Liver (tissue), 9 donors: Measurements from ENCODE around the gene PLXND1. TPM values are rescaled to one million over a fixed set of nuclear protein-coding genes. Genes with fewer than 3 reads are reported as not detected.
A peak's percentile ranks its signal among the peaks of the same experiment; 100 is the strongest.

Source experiments
- DNase-seq: peaks from one replicate; pipeline ENCODE4 v3.0.0-alpha.2; 2017; ENCODE audit warnings: low spot score
- H3K27ac ChIP-seq, 2 donors: one replicate each; pipeline ENCODE4 v1.7.0; 2013; ENCODE audit warnings: inconsistent platforms in 2 of 2, low read length in 2 of 2, control low read depth in 1 of 2, low read depth in 1 of 2, mild to moderate bottlenecking in 1 of 2
- H3K27me3 ChIP-seq, 4 donors: one replicate each; pipeline versions ENCODE4 v1.6.1 to v1.7.0; 2013; ENCODE audit warnings: low read length in 3 of 4, inconsistent platforms in 1 of 4, mild to moderate bottlenecking in 1 of 4, moderate library complexity in 1 of 4; ENCODE audit not compliant: control insufficient read depth in 4 of 4, insufficient read depth in 4 of 4
- H3K36me3 ChIP-seq, 4 donors: one replicate each; pipeline versions ENCODE4 v1.6.1 to v1.7.0; 2013; ENCODE audit warnings: low read length in 3 of 4, mild to moderate bottlenecking in 3 of 4, low read depth in 1 of 4, moderate library complexity in 1 of 4; ENCODE audit not compliant: control insufficient read depth in 4 of 4, insufficient read depth in 3 of 4
- H3K4me1 ChIP-seq, 4 donors: one replicate each; pipeline versions ENCODE4 v1.6.1 to v1.7.0; 2013; ENCODE audit warnings: low read length in 3 of 4, mild to moderate bottlenecking in 3 of 4, moderate library complexity in 1 of 4; ENCODE audit not compliant: control insufficient read depth in 4 of 4, insufficient read depth in 4 of 4
- H3K4me3 ChIP-seq, 3 donors: one replicate each; pipeline versions ENCODE4 v1.6.1 to v1.7.0; 2013; ENCODE audit warnings: low read length in 3 of 3, control low read depth in 1 of 3, low read depth in 1 of 3, mild to moderate bottlenecking in 1 of 3
- H3K9ac ChIP-seq, 2 donors: one replicate each; pipeline ENCODE4 v1.7.0; 2013; ENCODE audit warnings: low read length in 2 of 2, mild to moderate bottlenecking in 2 of 2, moderate library complexity in 2 of 2, control low read depth in 1 of 2, low read depth in 1 of 2
- H3K9me3 ChIP-seq, 4 donors: one replicate each; pipeline versions ENCODE4 v1.6.1 to v1.7.0; 2013; ENCODE audit warnings: low read length in 3 of 4; ENCODE audit not compliant: control insufficient read depth in 4 of 4
- EGR1 ChIP-seq, 2 donors: IDR thresholded peaks; 2 replicates each; pipeline ENCODE4 v1.6.1; 2016 to 2018; ENCODE audit warnings: antibody characterized with exemption in 2 of 2, low read depth in 2 of 2
- FOXA1 ChIP-seq: IDR thresholded peaks from 2 replicates; pipeline ENCODE4 v1.6.1; 2016; ENCODE audit warnings: antibody characterized with exemption
- FOXA2 ChIP-seq: IDR thresholded peaks from 2 replicates; pipeline ENCODE4 v1.6.1; 2016; ENCODE audit warnings: antibody characterized with exemption
- HNF4A ChIP-seq, 2 donors: conservative IDR thresholded peaks; 2 replicates each; pipeline ENCODE4 v1.6.1; 2016; ENCODE audit warnings: antibody characterized with exemption in 2 of 2, mild to moderate bottlenecking in 2 of 2
- HNF4G ChIP-seq: IDR thresholded peaks from 2 replicates; pipeline ENCODE4 v1.6.1; 2016; ENCODE audit warnings: antibody characterized with exemption
- JUND ChIP-seq, 2 donors: IDR thresholded peaks; 2 replicates each; pipeline ENCODE4 v1.6.1; 2016; ENCODE audit warnings: antibody characterized with exemption in 2 of 2
- NR2F2 ChIP-seq: IDR thresholded peaks from 2 replicates; pipeline ENCODE4 v1.6.1; 2016; ENCODE audit warnings: antibody characterized with exemption
- RAD21 ChIP-seq, 2 donors: IDR thresholded peaks; 2 replicates each; pipeline ENCODE4 v1.6.1; 2016; ENCODE audit warnings: antibody characterized with exemption in 2 of 2, mild to moderate bottlenecking in 2 of 2
- RXRA ChIP-seq, 2 donors: IDR thresholded peaks; 2 replicates each; pipeline ENCODE4 v1.6.1; 2017 to 2018; ENCODE audit warnings: antibody characterized with exemption in 2 of 2, mild to moderate bottlenecking in 1 of 2
- SP1 ChIP-seq: IDR thresholded peaks from 2 replicates; pipeline ENCODE4 v1.6.1; 2018; ENCODE audit warnings: antibody characterized with exemption, mild to moderate bottlenecking
- TAF1 ChIP-seq: conservative IDR thresholded peaks from 2 replicates; pipeline ENCODE4 v1.6.1; 2016; ENCODE audit warnings: antibody characterized with exemption, mild to moderate bottlenecking
- YY1 ChIP-seq: IDR thresholded peaks from 2 replicates; pipeline ENCODE4 v1.6.1; 2016; ENCODE audit warnings: antibody characterized with exemption, mild to moderate bottlenecking
- whole genome bisulfite sequencing: extraction: QIAGEN DNeasy Blood & Tissue Kit; methylation state at CpG from one replicate; pipeline ENCODE4 v1.1.7; 2013; 5-methylcytosine and 5-hydroxymethylcytosine counted together
- polyA plus RNA-seq, 2 donors: library from polyadenylated mRNA; stranded (reverse) in 1 of 2; unstranded in 1 of 2; fragments of 200-250 nt in 1 of 2; fragments of >200 nt in 1 of 2; fragmentation: Nextera tagmentation in 1 of 2; extraction: Ambion mirVana in 1 of 2; gene quantifications; one replicate each; pipeline versions ENCODE4 v1.2.1 to v1.2.3, GENCODE V29; 2013 to 2015
- total RNA-seq, 2 donors: library from RNA; depleted of rRNA; stranded (reverse); fragments of >200 nt; gene quantifications; one replicate each; pipeline ENCODE4 v1.2.3, GENCODE V29; 2014
- TF ChIP-seq, protein P1 (sequence below): IDR thresholded peaks from 2 replicates; pipeline ENCODE4 v1.6.1; 2016; ENCODE audit warnings: antibody characterized with exemption, mild to moderate bottlenecking
- TF ChIP-seq, protein P2 (sequence below): IDR thresholded peaks from 2 replicates; pipeline ENCODE4 v1.6.1; 2016; ENCODE audit warnings: antibody characterized with exemption
- TF ChIP-seq, protein P3 (sequence below): IDR thresholded peaks from 2 replicates; pipeline ENCODE4 v1.6.1; 2016; ENCODE audit warnings: antibody characterized with exemption
- TF ChIP-seq, protein P4 (sequence below): fragments of 150-350 bp; IDR thresholded peaks from 2 replicates; pipeline ENCODE4 v1.5.1; 2017; ENCODE audit warnings: improper control_type of control experiment, low read depth, low read length; ENCODE audit not compliant: missing input control
- TF ChIP-seq, protein P5 (sequence below): IDR thresholded peaks from 2 replicates; pipeline ENCODE4 v1.6.1; 2016; ENCODE audit warnings: antibody characterized with exemption
- donor health status: healthy.
- donor health status: healthy.
- donor health status: healthy.
- donor health status: healthy.
- donor health status: healthy.

Gene PLXND1
- total and polyA plus RNA-seq, 4 donors = 10.4 to 50.2 (median 32.8) TPM

DNA sequence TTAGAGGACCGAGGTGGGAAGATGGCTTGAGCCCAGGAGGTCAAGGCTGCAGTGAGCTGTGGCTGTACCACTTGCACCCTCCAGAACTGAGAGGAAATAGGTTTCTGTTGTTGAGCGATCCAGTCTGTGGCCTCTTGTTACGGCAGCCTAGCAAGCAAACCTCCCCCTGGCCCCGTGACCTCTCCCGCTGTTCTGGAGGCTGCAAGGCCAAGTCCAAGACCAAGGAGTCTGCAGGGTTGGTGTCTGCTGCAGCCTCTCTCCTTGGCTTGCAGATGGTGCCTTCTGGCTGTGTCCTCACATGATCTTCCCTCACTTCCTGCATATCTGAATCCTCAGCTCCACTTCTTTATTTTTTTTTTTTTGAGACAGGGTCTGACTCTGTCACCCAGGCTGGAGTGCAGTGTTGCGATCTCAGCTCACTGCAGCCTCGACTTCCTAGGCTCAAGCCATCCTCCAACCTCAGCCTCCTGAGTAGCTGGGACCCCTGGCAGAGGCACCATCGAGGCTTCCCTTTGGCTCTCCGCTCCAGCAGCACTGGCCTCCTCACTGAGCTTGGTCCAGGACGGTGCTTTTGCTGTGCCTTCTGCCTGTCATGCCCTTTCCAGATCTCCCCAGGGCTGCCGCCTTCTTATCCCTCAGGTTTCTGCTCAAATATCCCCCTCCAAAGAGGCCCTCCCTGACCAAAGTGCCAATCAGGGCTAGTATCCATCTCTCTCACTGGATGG lies 18.0 kb upstream of the PLXND1 start:
- H3K4me1 ChIP-seq = peaks cover 2 to 39% (median 25%) of the 10 kb centered on the region in 4 donors
- H3K27me3 ChIP-seq = no peaks in the 10 kb centered on the region
- no peak overlapping the region for H3K9ac ChIP-seq
- no peak for DNase-seq
- H3K4me3 ChIP-seq = no peak overlapping the region
- TF ChIP-seq, protein P1, sequence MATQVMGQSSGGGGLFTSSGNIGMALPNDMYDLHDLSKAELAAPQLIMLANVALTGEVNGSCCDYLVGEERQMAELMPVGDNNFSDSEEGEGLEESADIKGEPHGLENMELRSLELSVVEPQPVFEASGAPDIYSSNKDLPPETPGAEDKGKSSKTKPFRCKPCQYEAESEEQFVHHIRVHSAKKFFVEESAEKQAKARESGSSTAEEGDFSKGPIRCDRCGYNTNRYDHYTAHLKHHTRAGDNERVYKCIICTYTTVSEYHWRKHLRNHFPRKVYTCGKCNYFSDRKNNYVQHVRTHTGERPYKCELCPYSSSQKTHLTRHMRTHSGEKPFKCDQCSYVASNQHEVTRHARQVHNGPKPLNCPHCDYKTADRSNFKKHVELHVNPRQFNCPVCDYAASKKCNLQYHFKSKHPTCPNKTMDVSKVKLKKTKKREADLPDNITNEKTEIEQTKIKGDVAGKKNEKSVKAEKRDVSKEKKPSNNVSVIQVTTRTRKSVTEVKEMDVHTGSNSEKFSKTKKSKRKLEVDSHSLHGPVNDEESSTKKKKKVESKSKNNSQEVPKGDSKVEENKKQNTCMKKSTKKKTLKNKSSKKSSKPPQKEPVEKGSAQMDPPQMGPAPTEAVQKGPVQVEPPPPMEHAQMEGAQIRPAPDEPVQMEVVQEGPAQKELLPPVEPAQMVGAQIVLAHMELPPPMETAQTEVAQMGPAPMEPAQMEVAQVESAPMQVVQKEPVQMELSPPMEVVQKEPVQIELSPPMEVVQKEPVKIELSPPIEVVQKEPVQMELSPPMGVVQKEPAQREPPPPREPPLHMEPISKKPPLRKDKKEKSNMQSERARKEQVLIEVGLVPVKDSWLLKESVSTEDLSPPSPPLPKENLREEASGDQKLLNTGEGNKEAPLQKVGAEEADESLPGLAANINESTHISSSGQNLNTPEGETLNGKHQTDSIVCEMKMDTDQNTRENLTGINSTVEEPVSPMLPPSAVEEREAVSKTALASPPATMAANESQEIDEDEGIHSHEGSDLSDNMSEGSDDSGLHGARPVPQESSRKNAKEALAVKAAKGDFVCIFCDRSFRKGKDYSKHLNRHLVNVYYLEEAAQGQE = no peak
- no peak for TF ChIP-seq HNF4G
- no peak for TF ChIP-seq TAF1
- TF ChIP-seq JUND (IDR thresholded peaks at IDR 0.05) = no peak
- peak; percentile 31 to 51 for TF ChIP-seq RXRA (IDR thresholded peaks at IDR 0.05)
- TF ChIP-seq NR2F2 = peak; percentile 87
- TF ChIP-seq, protein P2, sequence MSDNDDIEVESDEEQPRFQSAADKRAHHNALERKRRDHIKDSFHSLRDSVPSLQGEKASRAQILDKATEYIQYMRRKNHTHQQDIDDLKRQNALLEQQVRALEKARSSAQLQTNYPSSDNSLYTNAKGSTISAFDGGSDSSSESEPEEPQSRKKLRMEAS = no peak
- TF ChIP-seq, protein P3, sequence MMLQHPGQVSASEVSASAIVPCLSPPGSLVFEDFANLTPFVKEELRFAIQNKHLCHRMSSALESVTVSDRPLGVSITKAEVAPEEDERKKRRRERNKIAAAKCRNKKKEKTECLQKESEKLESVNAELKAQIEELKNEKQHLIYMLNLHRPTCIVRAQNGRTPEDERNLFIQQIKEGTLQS = no peak
- TF ChIP-seq, protein P4, sequence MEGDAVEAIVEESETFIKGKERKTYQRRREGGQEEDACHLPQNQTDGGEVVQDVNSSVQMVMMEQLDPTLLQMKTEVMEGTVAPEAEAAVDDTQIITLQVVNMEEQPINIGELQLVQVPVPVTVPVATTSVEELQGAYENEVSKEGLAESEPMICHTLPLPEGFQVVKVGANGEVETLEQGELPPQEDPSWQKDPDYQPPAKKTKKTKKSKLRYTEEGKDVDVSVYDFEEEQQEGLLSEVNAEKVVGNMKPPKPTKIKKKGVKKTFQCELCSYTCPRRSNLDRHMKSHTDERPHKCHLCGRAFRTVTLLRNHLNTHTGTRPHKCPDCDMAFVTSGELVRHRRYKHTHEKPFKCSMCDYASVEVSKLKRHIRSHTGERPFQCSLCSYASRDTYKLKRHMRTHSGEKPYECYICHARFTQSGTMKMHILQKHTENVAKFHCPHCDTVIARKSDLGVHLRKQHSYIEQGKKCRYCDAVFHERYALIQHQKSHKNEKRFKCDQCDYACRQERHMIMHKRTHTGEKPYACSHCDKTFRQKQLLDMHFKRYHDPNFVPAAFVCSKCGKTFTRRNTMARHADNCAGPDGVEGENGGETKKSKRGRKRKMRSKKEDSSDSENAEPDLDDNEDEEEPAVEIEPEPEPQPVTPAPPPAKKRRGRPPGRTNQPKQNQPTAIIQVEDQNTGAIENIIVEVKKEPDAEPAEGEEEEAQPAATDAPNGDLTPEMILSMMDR = no peak
- no peak for TF ChIP-seq HNF4A (conservative IDR thresholded peaks at IDR 0.05)
- no peak for TF ChIP-seq EGR1 (IDR thresholded peaks at IDR 0.05; ENCODE audit: low read depth in 2 of 2)
- peak; percentile 31 for TF ChIP-seq SP1
- H3K36me3 ChIP-seq = no peaks in the 10 kb centered on the region
- peak overlapping the region; percentile 94 to 96 for H3K27ac ChIP-seq
- 81% methylated on average over 11 of the region's 11 CpGs for WGBS
- no peaks in the 10 kb centered on the region for H3K9me3 ChIP-seq

DNA sequence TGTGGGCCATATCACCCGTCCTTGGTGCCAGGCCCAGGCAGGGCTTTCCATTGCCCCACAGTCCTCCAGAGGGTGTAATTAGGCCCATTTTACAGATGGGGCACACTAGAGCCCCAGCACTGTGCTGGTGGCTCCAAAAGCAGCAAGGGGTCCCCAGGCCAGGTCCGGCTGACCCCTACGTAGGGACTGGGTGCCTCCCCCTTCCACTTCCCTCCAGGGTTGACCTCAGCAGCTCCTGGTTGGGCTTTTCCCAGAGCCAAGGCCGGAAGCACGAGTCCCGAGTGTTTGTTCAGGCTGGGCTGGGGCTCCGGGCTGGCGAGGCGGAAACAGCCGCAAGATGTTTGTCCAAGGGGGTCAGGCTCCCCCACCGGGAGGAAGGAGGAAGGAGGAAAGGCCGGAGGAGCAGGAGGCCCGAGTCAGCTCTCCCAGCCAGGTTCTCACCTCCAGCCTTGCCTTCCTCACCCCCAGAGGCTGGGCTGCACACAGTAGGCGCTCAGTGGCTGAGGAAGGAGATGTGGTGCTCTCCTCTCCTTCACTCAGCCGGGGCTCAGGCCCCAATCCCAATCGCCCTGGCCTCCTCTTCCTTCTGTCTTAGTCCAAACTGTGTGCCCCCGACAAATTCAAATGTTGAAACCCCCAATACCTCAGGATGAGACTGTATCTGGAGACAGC lies 17.1 kb upstream of the PLXND1 start:
- Histone ChIP-seq H3K27ac (peak overlapping the region; percentile 4 to 77), H3K9me3 (no peaks in the 10 kb centered on the region), H3K9ac (no peak overlapping the region), H3K4me3 (no peak overlapping the region), H3K36me3 (no peaks in the 10 kb centered on the region), H3K27me3 (no peaks in the 10 kb centered on the region), H3K4me1 (peaks cover 4 to 47% (median 27%) of the 10 kb centered on the region in 4 donors)
- 69% methylated on average over 17 of the region's 17 CpGs for whole genome bisulfite sequencing
- no peak for DNase-seq
- TF ChIP-seq RAD21 (IDR thresholded peaks at IDR 0.05) = no peak
- TF ChIP-seq FOXA2 = no peak
- TF ChIP-seq HNF4A (conservative IDR thresholded peaks at IDR 0.05) = no peak
- TF ChIP-seq EGR1 (IDR thresholded peaks at IDR 0.05; ENCODE audit: low read depth in 2 of 2) = no peak
- TF ChIP-seq, protein P3 = no peak
- TF ChIP-seq, protein P5, sequence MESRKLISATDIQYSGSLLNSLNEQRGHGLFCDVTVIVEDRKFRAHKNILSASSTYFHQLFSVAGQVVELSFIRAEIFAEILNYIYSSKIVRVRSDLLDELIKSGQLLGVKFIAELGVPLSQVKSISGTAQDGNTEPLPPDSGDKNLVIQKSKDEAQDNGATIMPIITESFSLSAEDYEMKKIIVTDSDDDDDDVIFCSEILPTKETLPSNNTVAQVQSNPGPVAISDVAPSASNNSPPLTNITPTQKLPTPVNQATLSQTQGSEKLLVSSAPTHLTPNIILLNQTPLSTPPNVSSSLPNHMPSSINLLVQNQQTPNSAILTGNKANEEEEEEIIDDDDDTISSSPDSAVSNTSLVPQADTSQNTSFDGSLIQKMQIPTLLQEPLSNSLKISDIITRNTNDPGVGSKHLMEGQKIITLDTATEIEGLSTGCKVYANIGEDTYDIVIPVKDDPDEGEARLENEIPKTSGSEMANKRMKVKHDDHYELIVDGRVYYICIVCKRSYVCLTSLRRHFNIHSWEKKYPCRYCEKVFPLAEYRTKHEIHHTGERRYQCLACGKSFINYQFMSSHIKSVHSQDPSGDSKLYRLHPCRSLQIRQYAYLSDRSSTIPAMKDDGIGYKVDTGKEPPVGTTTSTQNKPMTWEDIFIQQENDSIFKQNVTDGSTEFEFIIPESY = no peak
- TF ChIP-seq YY1 = no peak
- TF ChIP-seq FOXA1 = no peak
- TF ChIP-seq NR2F2 = peak; percentile 97
- peak; percentile 47 for TF ChIP-seq SP1
- TF ChIP-seq HNF4G = no peak
- TF ChIP-seq TAF1 = no peak
- TF ChIP-seq, protein P1 = no peak
- TF ChIP-seq, protein P2 = no peak
